Islet of Langerhans (tissue), 1 donor: ENCODE measurements around the gene REEP3.
"Not testable (repeated sequence)": the region's sequence is repeated elsewhere in the genome, so short reads cannot be mapped to it uniquely, and the experiment has no call there.

ENCODE experiments used
- FAIRE-seq: peaks from one replicate; lab custom pipeline; 2011; peaks lifted over from hg19 to GRCh38; lab: Jason Lieb, UNC

Gene REEP3

GRCh38 chr10:63549810-63550209 is 28.6 kb downstream of the REEP3 start:
- FAIRE-seq = no peak

GRCh38 chr10:63553031-63553430 is 31.8 kb downstream of the REEP3 start:
- FAIRE-seq = no peak

GRCh38 chr10:63553473-63553872 is 32.3 kb downstream of the REEP3 start:
- peak; percentile 45 for FAIRE-seq

DNA sequence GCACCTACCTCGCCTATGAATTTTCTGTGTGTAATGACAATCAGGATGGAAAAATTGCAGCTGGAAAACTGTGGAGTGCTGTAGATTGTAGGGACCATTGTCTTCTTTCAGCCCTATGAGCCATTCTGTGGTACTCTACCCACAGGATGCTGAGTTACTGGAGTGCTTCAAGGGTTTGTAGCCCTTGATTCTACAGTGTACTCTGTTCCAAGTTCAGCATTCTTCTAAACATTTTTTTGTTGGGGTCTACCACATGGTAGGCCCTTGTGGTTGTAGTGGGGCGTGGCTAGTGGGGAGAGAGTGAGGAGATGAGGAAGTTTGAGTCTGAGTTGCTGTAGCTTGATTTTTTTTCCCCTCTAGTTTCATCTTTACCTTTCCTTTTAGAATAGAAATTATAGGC is 33.5 kb downstream of the REEP3 start:
- no peak for FAIRE-seq

DNA sequence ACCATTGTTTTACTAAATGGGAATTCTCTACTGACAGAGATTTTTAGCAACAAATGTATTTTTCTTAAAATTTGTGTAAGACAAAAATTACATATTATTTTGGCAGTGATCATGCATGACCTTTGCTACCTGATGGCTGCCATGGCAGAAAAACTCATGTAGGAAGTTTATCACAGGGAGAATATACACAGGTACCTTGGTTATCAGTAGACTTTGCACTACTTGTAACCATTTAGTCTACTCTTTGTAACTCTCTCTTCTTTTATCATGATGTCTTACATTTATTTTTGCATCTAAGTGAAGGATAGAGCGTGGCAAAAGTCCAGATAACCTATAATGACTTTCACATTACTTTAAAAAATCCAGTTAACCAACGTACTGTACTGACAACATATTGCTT is 34.1 kb downstream of the REEP3 start:
- FAIRE-seq = no peak

GRCh38 chr10:63558132-63558784 is 37.1 kb downstream of the REEP3 start:
- FAIRE-seq = no peak

- no peak for FAIRE-seq
Observed at GRCh38 chr10:63561341-63561740, 40.1 kb downstream of the REEP3 start.

GRCh38 chr10:63562391-63562790 is 41.2 kb downstream of the REEP3 start:
- no peak for FAIRE-seq

DNA sequence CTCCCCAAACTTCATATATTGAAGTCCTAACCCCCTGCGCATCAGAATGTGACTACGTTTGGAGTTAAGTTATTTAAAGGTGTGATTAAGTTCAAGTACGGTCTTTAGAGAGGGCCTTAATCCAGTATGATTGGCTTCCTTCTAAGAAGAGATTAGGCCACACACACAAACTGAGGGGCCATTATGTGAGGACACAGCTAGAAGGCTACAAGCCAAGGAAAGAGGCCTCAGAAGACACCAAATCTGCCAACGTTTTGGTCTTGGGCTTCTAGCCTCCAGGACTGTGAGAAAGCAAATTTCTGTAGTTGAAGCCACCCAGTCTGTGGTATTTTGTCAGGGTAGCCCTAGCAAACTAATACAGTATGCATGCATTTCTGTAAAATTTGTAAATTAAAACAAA is 41.7 kb downstream of the REEP3 start:
- peak; percentile 49 for FAIRE-seq

DNA sequence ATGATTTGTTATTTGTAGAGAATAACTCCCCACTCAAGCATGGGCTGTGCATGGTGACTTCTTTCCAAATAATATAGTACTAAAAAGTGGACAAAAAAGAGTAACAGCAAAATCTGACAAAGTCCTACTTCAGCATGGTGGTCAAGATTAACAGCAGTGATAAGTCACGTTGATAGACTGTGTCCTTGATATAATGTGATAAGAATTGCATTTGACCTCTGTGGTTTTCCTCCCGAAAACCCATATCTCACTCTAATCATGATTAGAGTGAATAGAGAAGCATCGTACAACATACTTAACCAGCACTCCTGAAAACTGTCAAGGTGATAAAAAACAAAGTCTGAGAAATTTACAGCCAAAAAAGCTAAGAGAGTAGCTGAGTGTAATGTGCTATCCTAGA is 42.4 kb downstream of the REEP3 start:
- no peak for FAIRE-seq

DNA sequence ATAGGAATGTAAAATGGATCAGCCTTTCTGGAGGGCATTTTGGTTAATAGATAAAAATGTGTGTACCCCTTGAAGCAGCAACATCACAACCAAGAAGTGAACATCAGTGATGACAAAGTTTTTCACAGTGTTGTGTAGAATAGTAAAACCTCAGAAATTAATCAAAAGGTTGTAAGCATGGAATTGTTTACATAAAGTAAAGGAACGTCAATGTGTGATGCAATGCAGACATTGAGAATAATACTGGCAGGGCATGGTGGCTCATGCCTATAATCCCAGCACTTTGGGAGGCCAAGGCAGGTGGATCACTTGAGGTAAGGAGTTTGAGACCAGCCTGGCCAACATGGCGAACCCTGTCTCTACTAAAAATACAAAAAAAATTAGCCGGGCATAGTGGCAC is 43.5 kb downstream of the REEP3 start:
- not testable (repeated sequence) for FAIRE-seq

- peak; percentile 99 for FAIRE-seq
Observed at GRCh38 chr10:63573068-63573697, 52.0 kb downstream of the REEP3 start.

- FAIRE-seq = peak; percentile 49
Observed at GRCh38 chr10:63574011-63574410, 52.8 kb downstream of the REEP3 start.

- no peak for FAIRE-seq
Observed at GRCh38 chr10:63576501-63576900, 55.3 kb downstream of the REEP3 start.

GRCh38 chr10:63578501-63578900 is 57.3 kb downstream of the REEP3 start:
- no peak for FAIRE-seq

GRCh38 chr10:63579371-63580014 is 58.3 kb downstream of the REEP3 start:
- FAIRE-seq = no peak

DNA sequence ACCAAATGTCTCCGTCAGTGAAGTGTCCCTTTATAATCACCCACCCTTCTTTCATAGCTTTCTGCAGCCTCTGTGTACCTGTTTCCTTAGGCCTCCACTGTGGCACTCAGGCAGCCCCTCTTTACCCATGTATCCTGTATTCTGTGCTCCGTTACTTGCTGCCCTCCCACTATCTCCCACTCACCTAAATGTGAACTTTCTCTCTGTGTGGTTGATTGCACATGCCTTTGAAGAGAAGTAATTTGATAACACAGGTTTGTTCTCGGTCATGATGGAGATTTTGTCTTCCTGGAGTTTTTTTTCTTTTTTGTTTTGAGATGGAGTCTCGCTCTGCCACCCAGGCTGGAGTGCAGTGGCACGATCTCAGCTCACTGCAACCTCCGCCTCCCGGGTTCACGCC is 61.5 kb downstream of the REEP3 start:
- FAIRE-seq = no peak

GRCh38 chr10:63583397-63583796 is 62.2 kb downstream of the REEP3 start:
- no peak for FAIRE-seq

GRCh38 chr10:63583909-63584724 is 62.9 kb downstream of the REEP3 start:
- FAIRE-seq = no peak

DNA sequence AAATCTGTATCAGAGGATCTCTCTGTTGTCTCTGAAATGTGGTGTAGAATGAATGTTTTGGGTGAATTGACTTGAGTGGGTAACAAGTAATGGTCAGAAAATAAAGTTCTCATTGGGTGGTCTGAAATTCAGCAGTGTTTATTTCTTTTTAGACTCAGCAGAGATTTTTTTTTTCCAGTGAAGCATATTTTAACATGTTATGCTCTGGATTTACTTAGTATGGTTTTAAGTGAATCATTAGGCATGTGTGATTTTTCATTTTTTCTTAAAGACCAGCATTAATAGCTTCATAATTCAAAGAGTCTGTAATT is 63.5 kb downstream of the REEP3 start:
- peak; percentile 65 for FAIRE-seq

DNA sequence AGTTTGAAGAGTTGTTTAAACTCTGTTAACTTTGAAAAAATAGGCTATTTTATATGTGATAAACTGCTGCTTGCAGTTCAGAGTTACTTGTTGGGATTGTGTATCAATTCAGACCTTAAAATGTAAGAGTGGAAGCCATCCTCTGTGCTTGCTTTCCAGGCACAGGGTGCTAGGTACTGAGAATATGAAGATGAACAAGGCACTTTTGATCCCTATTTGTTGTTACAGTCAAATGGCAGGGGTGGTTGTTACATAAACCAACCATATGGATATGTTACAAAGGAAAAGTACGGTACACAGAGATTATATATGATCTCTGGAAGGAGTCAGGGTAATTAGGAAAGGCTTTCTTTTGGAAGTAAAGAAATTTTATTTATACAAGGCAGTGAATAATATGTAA is 63.8 kb downstream of the REEP3 start:
- FAIRE-seq = no peak

DNA sequence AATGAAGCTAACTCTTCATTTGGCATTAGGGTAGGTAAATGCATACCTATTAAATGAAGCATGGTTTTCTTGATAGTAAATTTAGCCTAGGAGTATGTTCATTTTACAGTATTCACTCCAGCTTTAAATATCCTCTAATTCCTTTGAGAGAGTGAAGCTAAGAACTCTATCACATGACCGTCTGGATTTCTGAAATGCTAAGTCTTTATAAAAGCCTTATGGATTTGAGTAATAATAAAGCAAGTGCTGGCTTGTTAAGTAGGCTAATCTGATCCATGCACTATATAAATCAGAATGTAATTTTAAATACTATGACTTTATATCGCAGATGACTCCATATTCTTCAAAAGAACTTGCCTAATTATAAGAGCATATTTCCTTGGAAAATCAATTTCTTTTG is 64.8 kb downstream of the REEP3 start:
- no peak for FAIRE-seq

DNA sequence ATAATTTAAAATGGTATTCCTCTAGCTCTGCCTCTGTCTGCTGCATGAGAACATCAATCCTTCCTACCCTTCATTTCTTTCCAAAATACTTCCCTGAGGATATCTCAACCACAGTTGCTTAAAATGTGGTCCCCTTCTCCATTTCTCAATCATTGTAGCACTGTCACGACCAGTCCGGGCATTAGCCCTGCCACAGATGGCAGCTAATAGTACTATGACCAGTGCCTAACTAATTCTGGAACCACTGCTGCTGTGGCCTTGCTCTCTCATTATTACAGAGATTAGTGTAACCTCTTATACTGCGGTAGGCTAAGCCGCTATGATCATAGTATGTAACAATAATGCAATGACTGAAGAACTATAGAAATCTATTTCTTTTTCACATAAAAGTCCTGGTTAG is 66.0 kb downstream of the REEP3 start:
- no peak for FAIRE-seq
